ENCODE data around the gene MPPE1.

DNA sequence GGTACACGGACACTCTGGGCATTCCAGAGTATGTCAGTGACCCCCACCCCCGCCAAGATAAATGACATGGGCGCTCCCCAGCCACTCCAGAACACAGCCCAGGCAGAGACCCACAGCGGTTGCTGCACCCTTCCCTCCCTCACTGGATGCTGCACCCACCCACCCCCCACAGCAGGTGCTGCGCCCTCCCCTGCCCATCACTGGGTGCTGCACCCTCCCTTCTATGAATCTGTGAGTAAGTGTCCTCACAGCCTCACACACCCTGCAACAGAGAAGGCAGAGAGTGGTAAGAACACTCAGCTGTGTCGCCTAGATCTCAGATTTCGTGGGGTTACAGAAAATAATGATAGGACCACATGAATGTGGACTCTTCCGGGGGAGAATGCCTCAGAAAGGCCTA is 33.4 kb downstream of the MPPE1 start:
- TF ChIP-seq EP300 (IDR thresholded peaks at IDR 0.05): no peak
- no peak for TF ChIP-seq CTCF (IDR thresholded peaks at IDR 0.05)
- TF ChIP-seq POLR2AphosphoS5 (IDR thresholded peaks at IDR 0.05): no peak

All from esophagus muscularis mucosa (tissue), 4 donors.